ENCODE results near the gene MSRB1.

The MSRB1 gene

GRCh38 chr16:1918351-1919326, 24.4 kb downstream of the MSRB1 start, which contains the start of gene HS3ST6:
Gene HS3ST6 (minus strand): TSS chr16:1918415. CDS start chr16:1918323, 92 bp downstream.
- DNase-seq, result no peak

- no peak for DNase-seq
Observed at GRCh38 chr16:1917665-1918350, 25.2 kb downstream of the MSRB1 start.

DNA sequence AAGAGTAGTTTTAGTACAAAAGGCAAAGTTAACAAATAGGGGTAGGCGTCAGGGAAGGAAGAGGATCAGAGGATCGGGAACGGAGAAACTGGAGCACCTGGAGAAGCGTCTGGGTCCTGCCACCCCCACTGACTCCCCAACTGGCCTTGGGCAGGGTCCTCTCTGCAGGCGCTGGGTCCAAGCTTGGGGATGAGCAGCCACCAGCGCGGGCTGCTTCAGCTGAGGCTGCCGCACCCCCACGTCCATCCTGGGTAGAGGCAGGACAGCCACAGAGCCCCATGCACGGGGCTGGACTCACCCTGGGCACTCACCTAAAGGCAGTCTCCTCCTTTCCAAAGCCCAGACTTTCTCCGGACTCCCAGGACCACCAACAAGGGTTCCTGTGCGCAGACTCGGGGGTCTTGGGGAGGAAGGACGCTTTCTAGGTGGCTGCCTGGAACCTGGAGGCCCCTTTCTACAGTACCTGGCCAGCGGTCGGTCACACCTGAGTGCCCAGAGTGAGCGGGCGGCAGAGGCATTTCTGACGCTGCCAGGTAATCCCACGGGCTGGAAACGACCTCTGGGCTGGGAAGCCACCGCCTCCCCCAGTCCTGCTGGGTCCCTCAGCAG, 25.8 kb downstream of the MSRB1 start:
- no peak for DNase-seq

GRCh38 chr16:1916640-1916990, 26.4 kb downstream of the MSRB1 start:
- no peak for DNase-seq

GRCh38 chr16:1915732-1916639, 27.0 kb downstream of the MSRB1 start:
- DNase-seq, result no peak

GRCh38 chr16:1914988-1915387, 28.0 kb downstream of the MSRB1 start:
- DNase-seq, result no peak

GRCh38 chr16:1914084-1914608, 28.9 kb downstream of the MSRB1 start:
- no peak for DNase-seq

DNA sequence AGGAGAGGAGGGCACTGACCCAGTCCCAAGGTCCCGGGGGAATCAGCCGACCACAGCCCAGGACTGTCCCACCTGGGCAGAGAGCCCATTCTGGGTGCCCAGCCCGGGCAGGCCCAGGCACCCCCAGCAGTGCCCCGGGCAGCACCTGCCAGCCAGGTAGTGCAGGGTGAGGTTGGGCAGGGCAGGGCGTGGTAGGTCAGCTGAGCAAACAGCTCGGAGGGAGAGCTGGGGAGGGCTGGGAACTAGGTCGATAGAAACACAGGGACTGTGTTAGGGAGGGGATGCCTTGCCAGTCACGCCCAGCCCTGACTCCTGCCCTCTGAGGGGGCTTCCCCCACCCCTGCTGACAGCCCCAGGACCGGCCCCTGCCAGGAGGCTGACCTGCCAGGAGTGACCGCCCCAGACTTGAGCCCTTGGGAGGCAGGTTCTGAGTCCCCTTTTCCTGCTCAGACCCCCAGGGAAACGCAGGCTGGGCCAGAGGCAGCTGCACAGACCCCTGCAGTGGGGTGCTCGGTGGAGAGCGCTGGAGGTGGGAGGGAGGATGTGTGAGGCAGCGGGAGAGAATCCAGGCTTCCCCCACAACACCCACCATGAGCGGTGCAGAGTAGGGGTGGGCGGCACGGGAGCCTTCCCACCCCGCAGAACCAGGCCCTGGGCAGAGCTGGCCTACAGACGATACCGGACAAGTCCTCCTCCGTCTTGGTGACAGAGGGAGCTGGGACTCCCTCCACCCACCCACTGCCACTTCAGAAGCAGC, 29.5 kb downstream of the MSRB1 start:
- DNase-seq, result no peak

DNA sequence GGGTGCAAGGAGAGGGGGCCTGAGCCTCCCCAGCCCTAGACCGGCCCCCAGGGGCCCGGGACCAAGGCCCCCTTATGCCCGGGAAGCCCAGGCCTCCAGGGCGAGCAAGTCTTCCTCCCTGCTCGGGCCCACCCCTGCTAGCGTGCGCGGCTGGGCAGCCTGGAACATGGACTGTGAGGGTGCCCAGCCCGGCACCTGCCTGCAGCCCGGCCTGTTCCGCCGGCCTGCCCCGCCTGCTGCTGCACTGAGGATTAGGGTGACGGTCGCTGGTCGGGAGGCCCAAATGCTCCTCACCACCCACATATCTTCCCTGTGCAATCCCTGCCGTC, 30.8 kb downstream of the MSRB1 start:
- no peak for DNase-seq

GRCh38 chr16:1911467-1912214, 31.4 kb downstream of the MSRB1 start:
- no peak for DNase-seq

DNA sequence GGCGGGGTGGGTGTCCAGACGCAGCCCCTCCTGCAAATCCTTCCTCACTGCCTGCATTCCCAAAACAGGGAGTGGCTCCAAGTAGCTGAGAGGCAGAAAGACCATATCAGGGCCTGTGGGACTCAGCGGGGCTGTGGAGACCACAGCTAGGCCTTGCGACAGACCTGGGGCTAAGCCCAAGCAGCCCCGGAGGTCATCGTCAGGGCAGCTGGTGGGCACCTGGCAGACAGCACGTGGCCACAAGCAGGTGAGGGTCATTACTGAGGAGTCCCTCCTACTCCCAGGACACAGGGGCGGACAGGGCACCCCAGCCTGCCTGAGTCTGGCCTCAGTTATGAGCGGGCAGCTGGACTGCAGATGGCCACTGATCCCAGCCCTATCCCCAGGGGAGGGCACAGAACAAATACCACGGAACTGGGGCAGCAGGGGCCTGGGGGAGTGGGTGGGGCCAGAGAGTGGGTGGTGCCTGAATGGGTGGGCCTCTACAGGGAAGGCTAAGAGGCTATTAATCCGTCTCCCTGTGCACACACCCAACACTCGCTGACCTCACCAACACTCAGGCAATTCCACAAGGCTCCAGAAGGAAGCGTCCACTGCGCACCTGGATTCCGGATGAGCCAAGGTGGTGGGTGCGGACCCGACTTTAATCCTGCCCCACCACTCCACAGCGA, 33.3 kb downstream of the MSRB1 start:
- no peak for DNase-seq

- DNase-seq, result no peak
Observed at GRCh38 chr16:1908983-1909382, 34.0 kb downstream of the MSRB1 start.

DNA sequence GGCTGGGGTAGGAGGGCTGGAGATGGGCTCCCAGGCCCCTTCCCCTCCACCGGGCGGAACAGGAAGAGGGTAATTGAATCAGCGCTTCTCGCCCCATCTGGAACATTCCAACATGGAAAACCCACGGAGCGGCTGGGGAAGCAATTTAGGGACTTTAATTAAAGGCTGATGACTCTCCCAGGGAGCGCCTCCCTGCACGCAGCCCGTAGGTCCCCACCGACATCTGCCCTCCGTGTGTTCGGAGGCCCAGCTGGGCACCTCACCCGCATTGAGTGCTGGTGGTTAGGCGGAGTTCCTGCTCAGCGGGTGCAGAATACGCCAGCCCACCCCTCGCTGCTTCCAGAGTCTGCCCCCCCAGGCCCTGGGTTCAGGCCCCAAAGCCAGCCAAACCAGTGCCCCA, 34.8 kb downstream of the MSRB1 start:
- DNase-seq, result no peak

GRCh38 chr16:1907226-1907860, 35.7 kb downstream of the MSRB1 start:
- DNase-seq, result no peak

DNA sequence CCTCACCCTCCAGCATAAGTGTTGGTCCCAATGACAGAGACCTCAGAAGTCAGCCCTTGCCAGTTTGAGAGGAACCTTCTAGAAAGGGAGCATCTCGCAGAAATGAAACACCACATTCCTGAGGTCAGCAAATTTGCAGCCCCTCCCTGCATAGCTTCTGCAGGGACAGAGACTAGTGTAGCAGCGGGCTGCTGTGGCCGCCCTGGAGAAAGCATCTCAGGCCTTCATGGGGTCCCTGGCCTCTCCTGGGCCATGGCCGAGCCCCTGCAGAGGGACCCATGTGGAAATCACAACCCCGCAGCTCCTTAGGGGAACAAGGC, 36.2 kb downstream of the MSRB1 start:
- DNase-seq, result no peak

GRCh38 chr16:1906055-1906845, 36.7 kb downstream of the MSRB1 start:
- DNase-seq, result no peak
